Measurements from ENCODE around the gene VWF.

GRCh38 chr12:5967645-5968415 lies 156.6 kb downstream of the VWF start:
- no peak for TF ChIP-seq CTCF (conservative IDR thresholded peaks at IDR 0.05 in 1 of 2, IDR thresholded peaks at IDR 0.05 in 1 of 2; ENCODE audit: extremely low read depth in 1 of 2, insufficient read depth in 1 of 2, low read depth in 1 of 2, low read length in 2 of 2)
- no peak for TF ChIP-seq EZH2 (IDR thresholded peaks at IDR 0.05; ENCODE audit: borderline replicate concordance, low read length)
